HCT116 (cell line): Measurements from ENCODE around the gene CASP10. TPM values are rescaled to one million over a fixed set of nuclear protein-coding genes. Genes with fewer than 3 reads are reported as not detected.
A peak's percentile ranks its signal among the peaks of the same experiment; 100 is the strongest.

ENCODE experiments used
- ATAC-seq: fragments of 200-7000 bp; cut with Tn5 transposase; 2 replicates; pipeline ENCODE4 v1.9.1; 2020; ENCODE audit warnings: mild to moderate bottlenecking, moderate library complexity
- BruUV-seq: library from RNA; stranded (reverse); fragments of 400-500 nt; replicated peaks from 2 replicates; lab custom pipeline; 2021; lab: Mats Ljungman, UMichigan
- CTCF ChIA-PET: fragments of 300-600 bp; sonication (Branson Sonifier 250); formaldehyde crosslinking; loops from one replicate; lab custom pipeline; 2021; ENCODE audit warnings: antibody characterized with exemption; lab: Charles Lee
- POLR2A ChIA-PET: fragments of 300-600, 350-600 bp; sonication (Branson Sonifier 250); formaldehyde crosslinking; loops from one replicate; lab custom pipeline; 2021; ENCODE audit warnings: antibody characterized with exemption; lab: Charles Lee
- RAD21 ChIA-PET, 2 experiments: fragments of 300-600 bp; sonication (Branson Sonifier 250); formaldehyde crosslinking; loops; one replicate each; lab custom pipeline; 2023; ENCODE audit warnings: low total read pairs in 2 of 2; ENCODE audit not compliant: uncharacterized antibody in 2 of 2, unreplicated experiment in 2 of 2, low non-redundant PET in 1 of 2; lab: Charles Lee
- DNase-seq: peaks from one replicate; pipeline ENCODE4 v3.0.0-alpha.2; 2010; ENCODE audit warnings: low read depth, low spot score
- H2AFZ ChIP-seq: fragments of 200-600 bp; shearing (Covaris generic), sonication (generic); 2 replicates; pipeline ENCODE4 v1.6.1; 2017; ENCODE audit warnings: low read depth, mixed run types, mixed read lengths, antibody characterized with exemption, low read length; ENCODE audit not compliant: poor library complexity, severe bottlenecking
- H3K27ac ChIP-seq: 2 replicates; pipeline ENCODE4 v1.5.1; 2012; ENCODE audit warnings: low read depth, low read length
- H3K27me3 ChIP-seq: fragments of 200-600 bp; sonication (generic); 2 replicates; pipeline ENCODE4 v1.6.1; 2016; ENCODE audit warnings: mixed run types, low read length, mixed read lengths; ENCODE audit not compliant: insufficient read depth
- H3K36me3 ChIP-seq, 2 experiments: fragments of 200-500 bp in 1 of 2; fragments of 200-600 bp in 1 of 2; sonication (Bioruptor generic) in 1 of 2; sonication (generic) in 1 of 2; 2 replicates each; pipeline versions ENCODE4 v1.5.1 to v1.6.1; 2014 to 2016; ENCODE audit warnings: low read length in 2 of 2, inconsistent platforms in 1 of 2, mixed read lengths in 1 of 2, mixed run types in 1 of 2; ENCODE audit not compliant: insufficient read depth in 2 of 2, control insufficient read depth in 1 of 2
- H3K4me1 ChIP-seq, 2 experiments: fragments of 200-600 bp in 1 of 2; sonication (generic) in 1 of 2; 2 replicates each; pipeline versions ENCODE4 v1.5.1 to v1.6.1; 2012 to 2017; ENCODE audit warnings: low read length in 2 of 2, inconsistent platforms in 1 of 2, mild to moderate bottlenecking in 1 of 2, mixed read lengths in 1 of 2, mixed run types in 1 of 2, moderate library complexity in 1 of 2; ENCODE audit not compliant: insufficient read depth in 2 of 2, control insufficient read depth in 1 of 2
- H3K4me2 ChIP-seq: fragments of 200-600 bp; sonication (generic); 2 replicates; pipeline ENCODE4 v1.6.1; 2017; ENCODE audit warnings: mixed run types, low read length, mixed read lengths
- H3K4me3 ChIP-seq, 2 experiments: fragments of 200-600 bp in 1 of 2; sonication (generic) in 1 of 2; replicated peaks in 1 of 2; 2 replicates each; pipeline ENCODE4 v1.5.1; 2011 to 2016; ENCODE audit warnings: low read length in 2 of 2, control low read depth in 1 of 2, low read depth in 1 of 2, mild to moderate bottlenecking in 1 of 2, mixed read lengths in 1 of 2, mixed run types in 1 of 2
- H3K79me2 ChIP-seq: fragments of 200-600 bp; sonication (generic); 2 replicates; pipeline ENCODE4 v1.6.1; 2017; ENCODE audit warnings: mild to moderate bottlenecking, mixed run types, low read length, moderate library complexity, mixed read lengths; ENCODE audit not compliant: insufficient read depth
- H3K9ac ChIP-seq: fragments of 200-600 bp; sonication (generic); 2 replicates; pipeline ENCODE4 v1.6.1; 2016; ENCODE audit warnings: low read length, mixed read lengths
- H3K9me2 ChIP-seq: fragments of 200-600 bp; sonication (generic), shearing (Covaris generic); 2 replicates; pipeline ENCODE4 v1.6.1; 2017; ENCODE audit warnings: mixed run types, mild to moderate bottlenecking, moderate library complexity; ENCODE audit not compliant: insufficient read depth
- H3K9me3 ChIP-seq, 2 experiments: fragments of 200-500 bp in 1 of 2; fragments of 200-600 bp in 1 of 2; sonication (Bioruptor generic) in 1 of 2; sonication (generic) in 1 of 2; 2 replicates each; pipeline ENCODE4 v1.6.1; 2014 to 2017; ENCODE audit warnings: low read length in 2 of 2, mixed read lengths in 2 of 2, inconsistent platforms in 1 of 2, low read depth in 1 of 2, mild to moderate bottlenecking in 1 of 2, mixed run types in 1 of 2, moderate library complexity in 1 of 2; ENCODE audit not compliant: control insufficient read depth in 1 of 2, insufficient read depth in 1 of 2
- H4K20me1 ChIP-seq: fragments of 200-600 bp; sonication (generic), shearing (Covaris generic); 2 replicates; pipeline ENCODE4 v1.6.1; 2017; ENCODE audit warnings: mixed run types, mild to moderate bottlenecking, moderate library complexity; ENCODE audit not compliant: insufficient read depth
- CTCF ChIP-seq, 3 experiments: fragments of 200-600 bp in 1 of 3; sonication (generic) in 1 of 3; IDR thresholded peaks in 2 of 3; conservative IDR thresholded peaks in 1 of 3; 2 replicates each; pipeline ENCODE4 v1.5.1; 2012 to 2017; ENCODE audit warnings: low read depth in 2 of 3, low read length in 2 of 3, antibody characterized with exemption in 1 of 3, borderline replicate concordance in 1 of 3, control low read depth in 1 of 3, mild to moderate bottlenecking in 1 of 3, mixed read lengths in 1 of 3, mixed run types in 1 of 3, moderate library complexity in 1 of 3; ENCODE audit not compliant: insufficient read depth in 1 of 3
- EGR1 ChIP-seq: IDR thresholded peaks from 2 replicates; pipeline ENCODE4 v1.6.1; 2012; ENCODE audit warnings: low read depth
- POLR2A ChIP-seq: IDR thresholded peaks from 2 replicates; pipeline ENCODE4 v1.7.0; 2011; ENCODE audit warnings: borderline replicate concordance; ENCODE audit not compliant: insufficient read depth, insufficient read length; ENCODE audit errors: extremely low read depth
- POLR2AphosphoS5 ChIP-seq: IDR thresholded peaks from 2 replicates; pipeline ENCODE4 v1.6.1; 2011; ENCODE audit warnings: mild to moderate bottlenecking, low read depth, low read length, moderate library complexity
- RAD21 ChIP-seq: IDR thresholded peaks from 2 replicates; pipeline ENCODE4 v1.6.1; 2012; ENCODE audit warnings: low read depth, mild to moderate bottlenecking
- REST ChIP-seq: IDR thresholded peaks from 2 replicates; pipeline ENCODE4 v1.6.1; 2012; ENCODE audit warnings: low read depth
- SP1 ChIP-seq: IDR thresholded peaks from 2 replicates; pipeline ENCODE4 v1.6.1; 2012; ENCODE audit warnings: low read depth
- TCF7L2 ChIP-seq: IDR thresholded peaks from 2 replicates; pipeline ENCODE4 v1.7.0; 2011; ENCODE audit warnings: borderline replicate concordance, inconsistent platforms; ENCODE audit not compliant: insufficient read depth, insufficient read length; ENCODE audit errors: extremely low read depth
- YY1 ChIP-seq: IDR thresholded peaks from 2 replicates; pipeline ENCODE4 v1.6.1; 2011; ENCODE audit warnings: low read length, low read depth, moderate library complexity, mild to moderate bottlenecking; ENCODE audit not compliant: insufficient replicate concordance; ENCODE audit errors: extremely low read depth
- ZBTB33 ChIP-seq: IDR thresholded peaks from 2 replicates; pipeline ENCODE4 v1.6.1; 2011; ENCODE audit warnings: mild to moderate bottlenecking, low read length, moderate library complexity; ENCODE audit not compliant: insufficient replicate concordance; ENCODE audit errors: extremely low read depth
- intact Hi-C: fragments of 100-400 bp; cut with micrococcal nuclease; formaldehyde crosslinking; loops from 2 replicates; pipeline ENCODE4 v1.10.0; 2022
- total RNA-seq: library from RNA; stranded (reverse); gene quantifications from one replicate; pipeline ENCODE4 v1.2.1, GENCODE V29; 2021; ENCODE audit not compliant: unreplicated experiment

Gene CASP10
- total RNA-seq, 1 experiment from 2014 or later = 2.6 TPM

- Histone ChIP-seq H3K9ac (peak overlapping the region; percentile 6; the same call in 1 of the 2 replicates), H3K9me3 (no peaks in the 10 kb centered on the region), H3K27ac (peak overlapping the region; percentile 0; the same call in 1 of the 2 replicates), H3K36me3 (peaks cover 0 to 21% of the 10 kb centered on the region in 2 experiments; a peak in 2 of 4 replicates), H4K20me1 (no peaks in the 10 kb centered on the region), H3K4me1 (peaks cover 0 to 20% of the 10 kb centered on the region in 2 experiments; a peak in 2 of 4 replicates), H3K4me2 (peak overlapping the region; percentile 12; the same call in 1 of the 2 replicates), H3K9me2 (no peaks in the 10 kb centered on the region), H3K4me3 (no peak overlapping the region), H3K27me3 (no peaks in the 10 kb centered on the region), H3K79me2 (no peaks in the 10 kb centered on the region; the same call in 1 of the 2 replicates), H2AFZ (no peak overlapping the region)
- peak; percentile 10 for TF ChIP-seq YY1
- TF ChIP-seq TCF7L2 = no peak
- no peak for TF ChIP-seq REST
- TF ChIP-seq POLR2A = no peak
- TF ChIP-seq SP1 = peak; percentile 28; the same call in 1 of the 2 replicates
- TF ChIP-seq ZBTB33 = no peak
- peak; percentile 97 for TF ChIP-seq RAD21
- TF ChIP-seq POLR2AphosphoS5 = no peak
- no peak for TF ChIP-seq EGR1
- peak; percentile 76 to 87 (median 82) for TF ChIP-seq CTCF (IDR thresholded peaks at IDR 0.05 in 2 of 3, conservative IDR thresholded peaks at IDR 0.05 in 1 of 3; ENCODE audit: borderline replicate concordance in 1 of 3, insufficient read depth in 1 of 3, low read depth in 2 of 3, low read length in 2 of 3)
- ChIA-PET CTCF (interaction anchor here (0.8 to 2.8 kb wide), 18 partner anchors 8 to 259 kb away, joined by 3 to 30 read pairs (median 5); partner anchors contain the start of gene CASP10), RAD21 (interaction anchor here (1.0 to 1.7 kb wide), 8 partner anchors 40 to 257 kb away, joined by 3 to 8 read pairs (median 5); partner anchors contain the start of gene CFLAR (in 2 of the 2)), POLR2A (interaction anchor here (0.8 to 1.5 kb wide), 3 partner anchors 16 to 257 kb away, joined by 3 read pairs; no protein-coding TSS in a partner anchor)
- ATAC-seq (peak; percentile 96), DNase-seq (peak; percentile 61)
- no TSS peak for BruUV-seq
- intact Hi-C loops = loop anchor here (1.0 to 10.0 kb wide), 5 partner anchors 88 to 257 kb away; partner anchors contain the start of genes HYCC2 and ORC2
Measured at GRCh38 chr2:201158111-201158929, 24.6 kb upstream of the CASP10 start.
